BLaER1 treated with 17β-estradiol and CSF1 and Interleukin-3, amounts not matched to agents 10 nM and 100 nM (cell line): Measurements from ENCODE around the gene ATP13A1.

Source experiments
- H3K27ac ChIP-seq, 11 experiments: shearing (Covaris generic); formaldehyde crosslinking; 2 replicates each; pipeline ENCODE4 v1.8.1; 2022
- H3K27me3 ChIP-seq, 11 experiments: shearing (Covaris generic); formaldehyde crosslinking; 2 replicates each; pipeline ENCODE4 v1.8.1; 2022
- H3K36me3 ChIP-seq, 11 experiments: shearing (Covaris generic); formaldehyde crosslinking; 2 replicates each; pipeline ENCODE4 v1.8.1; 2022
- H3K4me1 ChIP-seq, 10 experiments: shearing (Covaris generic); formaldehyde crosslinking; 2 replicates each; pipeline ENCODE4 v1.8.1; 2022
- H3K4me2 ChIP-seq, 11 experiments: shearing (Covaris generic); formaldehyde crosslinking; 2 replicates each; pipeline ENCODE4 v1.8.1; 2022
- H3K4me3 ChIP-seq, 10 experiments: shearing (Covaris generic); formaldehyde crosslinking; 2 replicates each; pipeline ENCODE4 v1.8.1; 2022
- H3K9ac ChIP-seq, 11 experiments: shearing (Covaris generic); formaldehyde crosslinking; 2 replicates each; pipeline ENCODE4 v1.8.1; 2022
- H3K9me3 ChIP-seq, 11 experiments: shearing (Covaris generic); formaldehyde crosslinking; replicated peaks in 1 of 11; 2 replicates each; pipeline ENCODE4 v1.8.1; 2022
- H4K20me1 ChIP-seq, 11 experiments: shearing (Covaris generic); formaldehyde crosslinking; 2 replicates each; pipeline ENCODE4 v1.8.1; 2022
- Cebpa-rat ChIP-seq, 11 experiments: shearing (Covaris generic); IDR thresholded peaks; 2 replicates each; pipeline ENCODE4 v1.8.1; 2022

The ATP13A1 gene

GRCh38 chr19:19652482-19653295 is 10.8 kb downstream of the ATP13A1 start:
- peaks cover 96 to 100% (median 99%) of the 10 kb centered on the region in 11 experiments for H3K36me3 ChIP-seq
- peaks cover 0 to 12% (median 8%) of the 10 kb centered on the region in 10 experiments; a peak in 16 of 20 replicates for H3K4me1 ChIP-seq
- H3K27ac ChIP-seq = no peak overlapping the region
- H3K27me3 ChIP-seq = no peaks in the 10 kb centered on the region
- H3K4me2 ChIP-seq = no peak overlapping the region
- peaks cover 0 to 93% (median 33%) of the 10 kb centered on the region in 11 experiments; a peak in 18 of 22 replicates for H4K20me1 ChIP-seq
- H3K9me3 ChIP-seq = no peaks in the 10 kb centered on the region
- TF ChIP-seq Cebpa-rat (IDR thresholded peaks at IDR 0.05) = no peak
- no peak overlapping the region for H3K4me3 ChIP-seq
- no peak overlapping the region; a peak in 1 of 22 replicates for H3K9ac ChIP-seq

- no peak overlapping the region for H3K4me2 ChIP-seq
- H3K4me3 ChIP-seq = no peak overlapping the region
- H3K27me3 ChIP-seq = no peaks in the 10 kb centered on the region
- H3K27ac ChIP-seq = no peak overlapping the region
- no peaks in the 10 kb centered on the region for H3K9me3 ChIP-seq
- peaks cover 0 to 7% (median 0%) of the 10 kb centered on the region in 10 experiments; a peak in 1 of 20 replicates for H3K4me1 ChIP-seq
- 0 out of 22 replicates have a peak overlapping the region, but pooled peaks of 1 of the 11 experiments have one; percentile 24 for H3K9ac ChIP-seq
- TF ChIP-seq Cebpa-rat (IDR thresholded peaks at IDR 0.05) = no peak
- peaks cover 0 to 93% (median 23%) of the 10 kb centered on the region in 11 experiments; a peak in 15 of 22 replicates for H4K20me1 ChIP-seq
- H3K36me3 ChIP-seq = peaks cover 96 to 100% (median 99%) of the 10 kb centered on the region in 11 experiments
Observed at GRCh38 chr19:19651076-19651475, 12.4 kb downstream of the ATP13A1 start.

- no peak overlapping the region for H3K27ac ChIP-seq
- H3K4me2 ChIP-seq = 0 out of 22 replicates have a peak overlapping the region, but pooled peaks of 1 of the 11 experiments have one; percentile 10
- 0 out of 22 replicates have a peak overlapping the region, but pooled peaks of 1 of the 11 experiments have one; percentile 38 for H3K9ac ChIP-seq
- H3K36me3 ChIP-seq = peaks cover 95 to 100% (median 98%) of the 10 kb centered on the region in 11 experiments
- H3K4me1 ChIP-seq = peaks cover 0 to 7% (median 0%) of the 10 kb centered on the region in 10 experiments; a peak in 1 of 20 replicates
- no peaks in the 10 kb centered on the region for H3K27me3 ChIP-seq
- peaks cover 0 to 93% (median 23%) of the 10 kb centered on the region in 11 experiments; a peak in 15 of 22 replicates for H4K20me1 ChIP-seq
- no peak for TF ChIP-seq Cebpa-rat (IDR thresholded peaks at IDR 0.05)
- H3K9me3 ChIP-seq = no peaks in the 10 kb centered on the region
- no peak overlapping the region for H3K4me3 ChIP-seq
Observed at GRCh38 chr19:19650331-19650730, 13.1 kb downstream of the ATP13A1 start.

- peaks cover 95 to 100% (median 98%) of the 10 kb centered on the region in 11 experiments for H3K36me3 ChIP-seq
- no peak overlapping the region for H3K4me2 ChIP-seq
- no peaks in the 10 kb centered on the region for H3K27me3 ChIP-seq
- peaks cover 0 to 7% (median 0%) of the 10 kb centered on the region in 10 experiments; a peak in 1 of 20 replicates for H3K4me1 ChIP-seq
- no peak overlapping the region for H3K9ac ChIP-seq
- no peak overlapping the region for H3K27ac ChIP-seq
- no peak for TF ChIP-seq Cebpa-rat (IDR thresholded peaks at IDR 0.05)
- no peaks in the 10 kb centered on the region for H3K9me3 ChIP-seq
- H4K20me1 ChIP-seq = peaks cover 0 to 90% (median 25%) of the 10 kb centered on the region in 11 experiments; a peak in 14 of 22 replicates
- H3K4me3 ChIP-seq = no peak overlapping the region
Observed at GRCh38 chr19:19649580-19649995, 13.9 kb downstream of the ATP13A1 start.

- H3K4me2 ChIP-seq = no peak overlapping the region
- H3K27ac ChIP-seq = no peak overlapping the region
- H3K36me3 ChIP-seq = peaks cover 93 to 100% (median 98%) of the 10 kb centered on the region in 11 experiments
- peaks cover 0 to 86% (median 24%) of the 10 kb centered on the region in 11 experiments; a peak in 14 of 22 replicates for H4K20me1 ChIP-seq
- H3K9ac ChIP-seq = no peak overlapping the region
- no peaks in the 10 kb centered on the region for H3K27me3 ChIP-seq
- TF ChIP-seq Cebpa-rat (IDR thresholded peaks at IDR 0.05) = no peak
- no peaks in the 10 kb centered on the region for H3K9me3 ChIP-seq
- peaks cover 0 to 7% (median under 1%) of the 10 kb centered on the region in 10 experiments; a peak in 3 of 20 replicates for H3K4me1 ChIP-seq
- H3K4me3 ChIP-seq = no peak overlapping the region
Observed at GRCh38 chr19:19649155-19649554, 14.3 kb downstream of the ATP13A1 start.

- Histone ChIP-seq H3K27ac (no peak overlapping the region), H3K4me1 (peaks cover 2 to 13% (median 8%) of the 10 kb centered on the region in 10 experiments), H3K4me2 (no peak overlapping the region), H4K20me1 (peaks cover 0 to 70% (median 27%) of the 10 kb centered on the region in 11 experiments; a peak in 15 of 22 replicates), H3K9ac (0 out of 22 replicates have a peak overlapping the region, but pooled peaks of 1 of the 11 experiments have one; percentile 28), H3K36me3 (peaks cover 74 to 84% (median 81%) of the 10 kb centered on the region in 11 experiments), H3K9me3 (no peaks in the 10 kb centered on the region), H3K27me3 (no peaks in the 10 kb centered on the region), H3K4me3 (no peak overlapping the region)
- TF ChIP-seq Cebpa-rat (IDR thresholded peaks at IDR 0.05) = no peak
Observed at GRCh38 chr19:19647037-19647835, 16.2 kb downstream of the ATP13A1 start.

- H3K4me2 ChIP-seq = no peak overlapping the region
- no peak for TF ChIP-seq Cebpa-rat (IDR thresholded peaks at IDR 0.05)
- no peaks in the 10 kb centered on the region for H3K27me3 ChIP-seq
- peaks cover 0 to 67% (median 22%) of the 10 kb centered on the region in 11 experiments; a peak in 14 of 22 replicates for H4K20me1 ChIP-seq
- H3K36me3 ChIP-seq = peaks cover 72 to 84% (median 78%) of the 10 kb centered on the region in 11 experiments
- no peak overlapping the region for H3K9ac ChIP-seq
- H3K4me1 ChIP-seq = peaks cover 13 to 25% (median 21%) of the 10 kb centered on the region in 10 experiments
- no peak overlapping the region for H3K27ac ChIP-seq
- no peaks in the 10 kb centered on the region for H3K9me3 ChIP-seq
- no peak overlapping the region for H3K4me3 ChIP-seq
Observed at GRCh38 chr19:19645233-19645870, 18.1 kb downstream of the ATP13A1 start.

- H3K36me3 ChIP-seq = peaks cover 72 to 84% (median 78%) of the 10 kb centered on the region in 11 experiments
Observed at GRCh38 chr19:19644054-19644388, 19.5 kb downstream of the ATP13A1 start.

More at GRCh38 chr19:19644054-19644388, 19.5 kb downstream of the ATP13A1 start:
- Histone ChIP-seq H3K9me3 (no peaks in the 10 kb centered on the region), H3K9ac (peak overlapping the region in 10 of 11 experiments; percentile 92 to 99 (median 96); a peak in 19 of 22 replicates), H3K4me2 (peak overlapping the region; percentile 89 to 98 (median 95)), H3K4me3 (peak overlapping the region; percentile 76 to 97 (median 92); a peak in 18 of 20 replicates), H4K20me1 (peaks cover 0 to 67% (median 16%) of the 10 kb centered on the region in 11 experiments; a peak in 12 of 22 replicates), H3K4me1 (peaks cover 13 to 34% (median 25%) of the 10 kb centered on the region in 10 experiments), H3K27ac (peak overlapping the region in 10 of 11 experiments; percentile 94 to 99 (median 98); a peak in 17 of 22 replicates), H3K27me3 (no peaks in the 10 kb centered on the region)
- no peak for TF ChIP-seq Cebpa-rat (IDR thresholded peaks at IDR 0.05)
